RPMI7951 (cell line): Measurements from ENCODE around the gene COMP. TPM values are rescaled to one million over a fixed set of nuclear protein-coding genes. Genes with fewer than 3 reads are reported as not detected.
"Not testable (repeated sequence)": the region's sequence is repeated elsewhere in the genome, so short reads cannot be mapped to it uniquely, and the experiment has no call there.

Experiments
- DNase-seq: peaks from one replicate; pipeline ENCODE4 v3.0.0-alpha.2; 2012; ENCODE audit warnings: low read depth
- total RNA-seq: library from RNA; depleted of rRNA; stranded (reverse); fragments of >200 nt; shearing (Covaris generic); gene quantifications from 2 replicates; pipeline ENCODE4 v1.2.3, GENCODE V29; 2014

The COMP gene
- total RNA-seq, 1 experiment from 2014 or later: 1.1 TPM

DNA sequence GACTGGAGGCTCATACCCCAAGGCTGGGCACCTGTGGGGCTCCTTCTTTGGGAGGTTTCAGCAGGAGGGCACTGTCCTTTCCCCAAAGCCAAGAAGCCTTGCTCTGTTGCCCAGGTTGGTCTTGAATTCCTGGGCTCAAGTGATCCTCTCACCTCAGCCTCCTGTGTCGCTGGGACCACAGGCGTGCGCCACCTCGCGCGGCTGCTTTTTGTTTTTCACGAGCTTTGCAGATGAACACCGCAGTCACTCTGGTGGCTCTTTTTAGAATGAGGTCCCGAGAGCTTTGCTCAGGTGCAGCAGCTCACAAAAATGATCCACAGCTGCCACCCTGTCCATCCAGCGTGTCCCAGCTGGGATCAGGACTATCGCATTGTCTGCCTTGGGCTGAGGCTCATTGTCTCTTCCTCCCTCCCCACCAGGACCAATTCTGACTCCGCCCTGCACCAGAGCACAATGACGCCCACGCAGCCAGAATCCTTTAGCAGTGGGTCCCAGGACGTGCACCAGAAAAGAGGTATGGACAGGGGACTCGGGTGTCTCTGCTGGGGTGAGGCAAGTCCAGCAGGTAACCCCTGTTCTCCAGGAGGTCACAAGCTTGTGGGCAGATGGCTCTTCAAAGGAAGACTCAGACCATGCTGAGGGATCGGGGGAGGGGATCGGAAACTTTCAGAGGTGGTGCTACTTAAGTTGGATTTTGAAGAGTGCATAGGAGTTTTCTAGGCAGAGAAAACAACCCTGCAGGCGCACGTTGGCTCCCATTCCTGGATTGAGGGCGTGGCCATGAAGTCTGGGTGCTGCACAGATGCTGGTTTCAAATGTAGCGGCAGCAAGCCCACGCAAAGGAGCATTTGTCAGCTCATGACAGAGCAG is 41.5 kb downstream of the COMP start:
- no peak for DNase-seq

DNA sequence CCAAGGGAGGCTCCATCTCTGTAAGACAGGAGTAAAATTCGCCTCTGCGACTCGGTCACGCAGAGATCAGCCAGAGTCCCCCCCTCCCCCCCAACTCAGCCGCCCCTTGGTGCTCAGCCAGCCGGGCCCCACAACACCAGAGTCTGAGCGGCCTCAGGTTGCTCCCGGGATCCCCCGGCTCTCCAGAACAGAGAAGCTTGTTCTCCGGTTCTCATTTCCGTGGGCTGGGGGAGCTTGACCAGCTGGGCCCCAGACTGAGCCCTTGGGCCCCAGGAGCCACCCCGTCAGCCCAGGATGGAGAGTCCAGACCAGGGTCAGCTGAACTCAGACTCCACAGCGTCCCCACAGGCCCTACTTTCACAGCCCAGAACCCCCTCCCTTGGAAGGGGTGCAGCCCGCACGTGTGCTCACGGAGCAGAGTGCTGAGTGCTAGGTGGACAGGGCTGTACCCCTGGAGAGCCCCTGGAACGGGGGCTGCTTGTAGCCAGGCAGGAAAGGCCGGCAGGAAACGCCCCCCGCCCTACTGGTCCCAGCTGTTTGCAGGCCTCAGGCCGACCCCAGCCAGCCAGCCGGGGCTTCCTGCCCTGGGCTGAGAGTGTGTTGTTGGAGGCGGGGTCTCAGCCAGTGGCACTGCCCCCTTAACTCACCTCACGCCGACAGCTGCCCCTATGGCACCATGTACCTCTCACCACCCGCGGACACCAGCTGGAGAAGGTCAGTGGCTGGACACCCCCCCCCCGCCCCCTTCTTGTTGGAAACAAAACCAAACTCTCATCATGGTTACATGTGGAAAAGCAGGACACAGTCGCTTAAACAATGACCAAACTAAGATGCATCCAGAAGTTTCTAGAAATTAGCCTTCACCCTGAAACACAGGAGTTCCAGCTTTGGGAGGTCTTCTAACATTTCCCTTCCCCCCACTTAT is 44.4 kb downstream of the COMP start:
- DNase-seq: no peak

DNA sequence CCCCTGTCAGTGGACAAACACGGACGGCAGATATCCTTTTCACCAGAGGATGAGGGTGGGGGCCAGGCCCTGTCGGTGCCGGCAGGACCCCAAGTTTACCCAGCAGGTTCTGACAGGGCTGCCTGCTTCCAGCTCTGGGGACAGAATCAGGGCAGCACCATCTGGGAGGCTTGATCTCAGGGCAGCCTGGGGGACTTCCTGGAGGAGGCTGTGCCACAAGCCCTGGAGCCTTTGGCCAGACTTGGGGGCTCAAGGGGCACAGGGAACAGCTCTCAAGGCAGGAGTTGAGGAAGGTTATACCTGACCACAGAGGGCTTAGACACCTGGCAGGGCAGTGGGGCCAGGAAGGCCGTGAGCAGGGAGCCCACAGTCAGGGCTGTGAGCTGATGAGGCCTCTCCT is 45.2 kb downstream of the COMP start:
- DNase-seq: no peak

- DNase-seq: no peak
These were observed 45.9 kb downstream of the COMP start for GRCh38 chr19:18745012-18745735.

GRCh38 chr19:18743784-18744418 is 47.2 kb downstream of the COMP start:
- no peak for DNase-seq

DNA sequence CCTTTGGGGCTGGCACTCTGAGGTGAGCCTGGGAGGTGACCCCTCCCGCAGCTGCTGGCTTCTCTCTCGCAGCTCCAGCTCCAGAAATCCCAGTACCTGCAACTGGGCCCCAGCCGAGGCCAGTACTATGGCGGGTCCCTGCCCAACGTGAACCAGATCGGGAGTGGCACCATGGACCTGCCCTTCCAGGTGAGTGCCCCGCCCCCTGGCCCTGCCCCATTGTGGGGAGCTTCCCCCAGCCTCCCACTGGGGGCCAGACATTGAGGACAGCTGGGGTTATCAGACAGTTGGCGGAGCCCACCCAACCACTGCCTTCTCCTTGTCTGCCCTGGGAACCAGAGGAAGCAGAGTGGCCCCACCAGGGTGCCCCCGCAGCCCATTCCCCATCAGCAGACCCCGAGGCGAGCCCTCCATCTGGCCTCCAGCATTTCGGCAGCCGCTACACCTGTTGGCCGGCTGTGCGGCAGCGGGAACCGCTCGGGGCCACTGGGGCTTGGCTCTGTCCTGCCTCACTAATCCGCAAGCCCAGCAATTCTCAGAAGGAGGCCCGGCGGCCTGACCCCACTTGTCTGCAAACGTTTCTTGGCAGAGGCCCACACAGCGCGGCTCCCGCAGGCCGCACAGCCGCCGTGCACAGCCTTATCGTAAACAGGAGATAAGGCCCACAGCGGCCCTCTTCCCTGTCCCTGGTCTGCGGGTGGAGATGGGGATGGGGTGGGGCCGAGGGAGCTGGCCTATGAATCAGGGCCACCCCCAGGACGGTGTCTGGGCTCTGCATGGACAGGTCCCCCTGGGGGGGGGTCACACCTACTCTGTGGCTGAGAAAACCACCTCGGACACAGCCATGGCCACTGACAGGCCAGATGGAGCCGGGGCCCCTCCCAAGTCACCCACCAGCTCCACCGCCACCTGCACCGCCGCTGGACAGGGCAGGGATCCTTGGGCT is 48.0 kb downstream of the COMP start:
- no peak for DNase-seq

- DNase-seq: no peak
These were observed 48.8 kb downstream of the COMP start for GRCh38 chr19:18742324-18742723.

GRCh38 chr19:18741124-18742121 is 49.7 kb downstream of the COMP start:
- no peak for DNase-seq

GRCh38 chr19:18738961-18739690 is 52.0 kb downstream of the COMP start:
- DNase-seq: no peak

GRCh38 chr19:18737954-18738351 is 53.2 kb downstream of the COMP start:
- no peak for DNase-seq

DNA sequence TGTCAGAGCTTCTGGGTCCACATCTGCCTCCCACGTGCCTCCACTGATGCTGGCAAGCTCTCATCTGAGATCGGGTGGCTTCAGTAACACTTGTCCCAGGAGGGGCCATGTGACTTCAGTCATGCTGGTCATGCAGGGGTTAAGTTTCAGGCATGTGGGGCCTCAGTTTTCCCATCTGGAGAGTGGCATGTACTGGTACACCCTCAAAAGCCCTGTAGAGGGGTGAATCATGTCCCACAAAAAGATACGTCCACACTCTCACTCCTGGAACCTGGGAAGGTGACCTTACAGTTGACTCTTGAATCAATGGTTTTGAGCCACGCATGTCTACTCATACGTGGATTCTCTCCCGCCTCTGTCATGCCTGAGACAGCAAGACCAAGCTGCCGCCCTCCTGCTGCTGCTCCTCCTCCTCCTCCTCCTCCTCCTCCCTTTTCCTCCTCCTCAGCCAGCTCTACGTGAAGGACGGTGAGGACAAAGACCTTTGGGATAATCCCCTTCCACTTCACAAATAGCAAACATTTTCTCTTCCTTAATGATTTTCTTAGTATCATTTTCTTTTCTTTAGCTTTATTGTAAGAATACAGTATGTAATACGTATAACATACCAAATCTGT is 53.7 kb downstream of the COMP start:
- DNase-seq: no peak

GRCh38 chr19:18736415-18737336 is 54.4 kb downstream of the COMP start:
- no peak for DNase-seq

- DNase-seq: no peak
These were observed 55.4 kb downstream of the COMP start for GRCh38 chr19:18735752-18736151.

DNA sequence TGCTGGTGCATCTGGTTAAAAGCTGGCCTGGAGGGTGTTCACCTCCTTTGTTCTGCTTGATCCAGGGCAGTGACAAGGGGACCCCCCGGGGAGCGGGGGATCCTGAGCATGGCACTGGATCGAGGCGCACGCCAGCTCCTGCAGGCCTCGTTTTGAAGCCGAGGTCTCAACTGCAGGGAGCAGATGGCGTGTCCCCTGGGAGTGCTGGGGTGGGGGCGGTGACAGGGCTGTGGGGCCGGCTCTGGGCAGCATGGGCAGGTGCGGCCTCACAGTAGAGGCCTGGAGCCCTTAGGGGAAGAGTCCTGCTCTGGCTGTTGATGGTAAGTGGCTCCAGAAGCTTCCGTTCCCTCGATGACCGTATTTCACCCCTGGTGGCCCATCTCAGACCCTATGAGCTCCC is 55.8 kb downstream of the COMP start:
- DNase-seq: no peak

- DNase-seq: not testable (repeated sequence)
These were observed 57.3 kb downstream of the COMP start for GRCh38 chr19:18733762-18734332.

- DNase-seq: no peak
These were observed 57.9 kb downstream of the COMP start for GRCh38 chr19:18733196-18733647.
